Fibroblast of pulmonary artery (primary cell): ENCODE results near the gene PML.

Source experiments
- DNase-seq: peaks from one replicate; pipeline ENCODE4 v3.0.0-alpha.2; 2010; ENCODE audit warnings: low read depth
- H3K4me3 ChIP-seq: replicated peaks from 2 replicates; pipeline ENCODE4 v1.5.1; 2011; ENCODE audit warnings: low read depth, mild to moderate bottlenecking, control low read depth, low read length, moderate library complexity
- TF ChIP-seq, protein P1 (sequence below): IDR thresholded peaks from 2 replicates; pipeline ENCODE4 v1.5.1; 2011; ENCODE audit warnings: mild to moderate bottlenecking, control low read depth, low read length, inconsistent platforms; ENCODE audit errors: missing control alignments

Gene PML

DNA sequence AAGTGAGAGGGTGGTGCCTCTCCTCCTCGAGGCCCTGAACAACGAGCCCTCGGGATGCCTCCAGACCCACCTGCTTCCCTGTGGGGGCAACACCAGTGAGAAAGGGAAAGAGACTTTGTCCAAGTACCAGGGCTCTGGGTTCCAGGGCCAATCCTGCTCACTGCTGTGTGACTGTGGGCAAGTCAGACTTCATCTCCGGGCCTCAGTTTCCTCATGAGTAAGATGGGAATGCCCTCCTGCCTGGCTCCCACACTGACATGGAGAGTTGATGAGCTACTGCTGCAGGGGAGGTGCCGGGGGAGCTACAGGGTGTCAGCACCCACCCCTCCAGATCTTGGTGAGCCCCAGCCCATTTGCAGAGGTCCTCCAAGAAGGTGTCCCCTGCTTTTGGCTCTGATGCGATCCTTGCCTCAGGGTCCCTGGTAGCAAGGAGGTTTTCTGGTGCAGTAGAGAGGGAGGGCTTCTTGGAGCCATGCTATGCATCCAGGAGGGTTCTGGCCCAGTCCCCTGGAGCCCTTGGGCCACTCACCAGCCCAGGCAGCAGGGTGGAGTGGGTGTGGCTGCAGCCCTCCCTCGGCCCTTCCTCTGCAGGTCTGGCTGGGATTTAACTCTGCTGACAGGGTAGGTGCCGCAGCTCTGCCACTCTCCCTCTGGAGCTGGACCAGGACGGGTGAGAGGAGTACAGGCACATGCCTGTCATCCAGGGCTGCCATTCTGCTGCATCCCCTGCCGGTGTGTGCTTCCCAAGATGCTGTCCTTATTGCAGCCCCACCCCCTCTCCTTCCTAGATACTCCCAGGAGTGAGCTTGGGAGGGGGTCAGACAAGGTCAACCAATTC is 41.4 kb upstream of the PML start:
- DNase-seq: no peak
- TF ChIP-seq, protein P1, sequence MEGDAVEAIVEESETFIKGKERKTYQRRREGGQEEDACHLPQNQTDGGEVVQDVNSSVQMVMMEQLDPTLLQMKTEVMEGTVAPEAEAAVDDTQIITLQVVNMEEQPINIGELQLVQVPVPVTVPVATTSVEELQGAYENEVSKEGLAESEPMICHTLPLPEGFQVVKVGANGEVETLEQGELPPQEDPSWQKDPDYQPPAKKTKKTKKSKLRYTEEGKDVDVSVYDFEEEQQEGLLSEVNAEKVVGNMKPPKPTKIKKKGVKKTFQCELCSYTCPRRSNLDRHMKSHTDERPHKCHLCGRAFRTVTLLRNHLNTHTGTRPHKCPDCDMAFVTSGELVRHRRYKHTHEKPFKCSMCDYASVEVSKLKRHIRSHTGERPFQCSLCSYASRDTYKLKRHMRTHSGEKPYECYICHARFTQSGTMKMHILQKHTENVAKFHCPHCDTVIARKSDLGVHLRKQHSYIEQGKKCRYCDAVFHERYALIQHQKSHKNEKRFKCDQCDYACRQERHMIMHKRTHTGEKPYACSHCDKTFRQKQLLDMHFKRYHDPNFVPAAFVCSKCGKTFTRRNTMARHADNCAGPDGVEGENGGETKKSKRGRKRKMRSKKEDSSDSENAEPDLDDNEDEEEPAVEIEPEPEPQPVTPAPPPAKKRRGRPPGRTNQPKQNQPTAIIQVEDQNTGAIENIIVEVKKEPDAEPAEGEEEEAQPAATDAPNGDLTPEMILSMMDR: no peak
- no peak overlapping the region for H3K4me3 ChIP-seq

DNA sequence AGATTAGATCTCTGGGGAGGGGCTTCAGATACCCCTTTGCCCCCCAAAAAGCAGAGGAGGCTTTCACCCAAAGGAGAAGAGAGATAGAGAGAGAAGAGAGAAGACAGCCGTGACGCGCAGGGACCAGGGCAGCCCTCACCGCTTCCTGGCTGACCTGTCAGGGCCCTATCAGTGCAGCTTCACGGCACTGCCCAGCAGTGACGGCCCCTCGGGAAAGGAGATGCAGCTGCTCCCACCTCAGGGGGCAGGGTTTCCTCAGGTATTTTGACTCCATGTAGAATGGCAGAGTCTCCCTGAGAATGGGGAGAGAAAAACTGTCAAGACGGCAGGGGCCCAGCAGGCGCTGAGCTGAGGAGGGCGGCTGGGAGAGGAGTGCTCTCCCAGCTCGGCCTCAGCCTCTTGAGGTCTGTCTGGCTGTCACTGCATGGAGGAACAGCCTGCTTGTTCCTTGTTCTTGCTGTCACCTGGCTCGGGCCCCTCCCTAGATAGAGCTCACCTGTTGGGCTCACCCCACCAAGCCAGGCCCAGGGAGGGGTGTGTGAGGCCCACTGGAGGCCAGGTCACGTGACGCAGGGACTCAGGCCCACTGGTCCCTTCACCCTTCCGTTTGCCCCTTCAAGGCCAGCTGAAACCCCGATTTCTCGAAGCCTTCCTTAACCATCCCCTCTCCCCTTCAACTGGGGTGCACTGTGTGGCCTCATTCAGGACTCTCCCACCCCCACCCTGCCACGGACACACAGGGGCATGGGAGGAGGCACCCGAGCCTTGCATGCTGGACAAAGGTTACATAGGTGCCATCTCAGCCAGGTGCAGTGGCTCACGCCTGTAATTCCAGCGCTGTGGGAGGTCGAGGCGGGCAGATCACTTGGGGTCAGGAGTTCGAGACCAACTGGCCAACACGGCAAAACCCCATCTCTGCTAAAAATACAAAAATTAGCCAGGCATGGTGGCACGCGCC is 40.0 kb upstream of the PML start:
- no peak for DNase-seq
- H3K4me3 ChIP-seq: no peak overlapping the region
- TF ChIP-seq, protein P1: no peak

DNA sequence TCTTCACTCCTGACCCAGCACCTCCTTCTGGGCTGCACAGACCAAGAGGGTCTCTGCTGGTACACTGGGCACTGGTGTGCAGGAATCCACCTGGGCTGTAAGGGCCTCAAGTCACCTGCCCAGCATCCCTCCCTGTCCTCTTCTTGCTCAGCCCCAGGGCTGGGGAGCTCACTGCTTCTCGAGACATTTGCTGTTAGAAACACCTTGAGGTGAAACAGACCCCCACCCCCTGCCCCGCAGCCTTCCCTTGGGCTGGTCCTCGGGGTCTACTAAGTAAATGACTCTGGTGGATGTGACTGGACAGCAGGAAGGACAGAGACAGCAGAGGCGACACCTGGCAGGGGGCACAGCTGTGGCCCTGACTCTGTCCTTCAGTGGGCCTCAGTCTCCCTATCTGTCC is 39.2 kb upstream of the PML start:
- H3K4me3 ChIP-seq: no peak overlapping the region
- TF ChIP-seq, protein P1: no peak
- DNase-seq: no peak

DNA sequence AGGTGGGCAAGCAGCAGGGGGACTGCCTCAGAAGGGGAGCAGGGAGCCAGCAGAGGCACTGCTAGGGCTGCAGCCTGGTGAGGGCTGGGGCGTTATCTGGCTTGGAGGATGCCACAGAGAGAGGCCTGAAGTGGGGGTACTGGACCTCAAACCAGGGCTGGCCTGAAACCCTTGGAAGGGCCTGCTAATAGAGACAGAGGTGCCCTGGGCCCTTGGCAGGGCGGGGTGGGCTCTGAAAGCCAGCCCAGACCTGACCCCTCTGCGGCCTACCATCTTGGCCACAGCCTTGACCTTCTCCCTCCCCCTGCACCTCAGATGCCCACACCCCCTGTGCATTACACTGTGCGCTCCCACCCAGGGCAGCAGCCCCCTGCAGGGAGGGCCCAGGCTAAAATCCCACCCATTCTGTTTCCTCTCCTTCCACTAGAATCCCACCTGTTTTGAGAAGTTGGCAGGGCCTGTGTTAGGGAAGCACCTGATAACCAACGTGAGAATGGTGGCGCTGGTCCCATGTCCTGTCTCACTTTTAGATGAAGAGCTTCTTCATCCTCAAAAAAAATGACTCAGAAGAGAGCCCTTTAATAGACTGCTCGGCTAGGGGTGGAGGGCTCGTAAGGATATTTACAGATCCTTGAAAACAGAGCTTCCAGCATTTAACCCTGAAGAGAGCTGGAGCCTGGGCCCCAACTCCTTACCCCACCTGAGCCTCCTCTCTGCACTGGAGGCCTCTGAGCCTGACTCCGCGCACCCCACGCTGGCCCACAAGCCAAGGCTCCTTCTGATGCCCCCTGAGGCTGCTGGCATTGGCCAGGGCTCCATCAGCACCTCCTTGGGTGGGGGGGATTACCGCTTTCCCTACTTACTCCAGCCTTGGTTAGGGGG is 38.4 kb upstream of the PML start:
- TF ChIP-seq, protein P1: no peak
- no peak overlapping the region for H3K4me3 ChIP-seq
- no peak for DNase-seq

DNA sequence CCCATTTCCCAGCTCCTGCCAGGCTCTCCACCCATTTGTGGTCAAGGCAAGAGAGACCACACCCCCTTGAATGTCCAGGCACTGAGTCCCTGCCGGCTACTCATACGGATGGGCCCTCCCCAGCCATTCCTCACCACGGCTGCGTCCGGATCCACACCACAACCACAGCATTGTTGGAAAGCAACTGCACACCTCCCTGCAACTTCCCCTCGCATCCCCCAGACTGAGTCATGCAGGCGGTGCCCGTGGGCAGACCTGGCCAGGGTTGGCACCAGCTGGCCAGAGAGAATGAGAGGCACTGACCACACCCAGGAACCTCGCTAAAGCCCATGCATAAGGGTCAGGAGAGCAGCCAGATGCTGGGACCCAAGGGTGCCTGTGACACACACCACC is 37.8 kb upstream of the PML start:
- DNase-seq: peak; percentile 90
- no peak overlapping the region for H3K4me3 ChIP-seq
- TF ChIP-seq, protein P1: no peak

DNA sequence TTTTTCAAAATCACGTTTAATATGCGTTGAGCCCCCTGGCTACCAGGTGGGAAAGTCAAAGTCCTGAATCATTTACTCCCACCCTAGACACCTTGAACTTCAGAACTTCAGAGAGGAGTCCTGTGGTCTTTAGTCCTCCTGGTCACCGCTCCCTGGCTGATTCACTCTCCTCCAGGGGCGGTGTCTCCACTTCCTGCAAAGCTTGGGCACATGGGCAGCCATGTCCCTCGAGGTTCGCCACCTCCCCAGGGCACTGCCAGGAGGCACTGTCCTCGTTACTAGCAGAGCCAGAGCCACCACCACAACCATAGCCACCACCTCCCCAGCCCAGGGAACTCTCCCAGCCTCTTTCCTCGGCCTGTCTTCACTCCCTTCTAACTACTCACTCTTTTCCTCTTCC is 37.2 kb upstream of the PML start:
- TF ChIP-seq, protein P1: no peak
- H3K4me3 ChIP-seq: no peak overlapping the region
- DNase-seq: no peak
